ENCODE measurements around the gene TBC1D22A. TPM values are rescaled to one million over a fixed set of nuclear protein-coding genes. Genes with fewer than 3 reads are reported as not detected.

TBC1D22A gene
- total RNA-seq, 4 donors from 2014 or later: 15.6 to 21.7 (median 20.5) TPM

GRCh38 chr22:46969961-46970360, 207.5 kb downstream of the TBC1D22A start:
- no peak overlapping the region for H3K4me3 ChIP-seq
- no peaks in the 10 kb centered on the region for H3K9me3 ChIP-seq
- H3K27ac ChIP-seq: no peak overlapping the region
- no peak for TF ChIP-seq POLR2A (IDR thresholded peaks at IDR 0.05)
- TF ChIP-seq CTCF (IDR thresholded peaks at IDR 0.05): no peak
- intact Hi-C loops (cut with DNase I): no loop called here
- peaks cover 0 to 20% (median 3%) of the 10 kb centered on the region in 3 donors for H3K4me1 ChIP-seq
- WGBS, 2 donors: 80 to 85% methylated on average over 4 to 6 of the region's 6 CpGs
- peaks cover 0 to 11% (median 4%) of the 10 kb centered on the region in 3 donors for H3K36me3 ChIP-seq
- DNase-seq: no peak
- no peaks in the 10 kb centered on the region for H3K27me3 ChIP-seq

GRCh38 chr22:46970411-46971098, 208.1 kb downstream of the TBC1D22A start:
- Histone ChIP-seq H3K4me1 (peaks cover 0 to 20% (median 3%) of the 10 kb centered on the region in 3 donors), H3K4me3 (no peak overlapping the region), H3K27me3 (no peaks in the 10 kb centered on the region), H3K36me3 (peaks cover 0 to 17% (median 4%) of the 10 kb centered on the region in 3 donors), H3K27ac (peak overlapping the region in 3 of 4 donors; percentile 18 to 74 (median 74)), H3K9me3 (no peaks in the 10 kb centered on the region)
- WGBS, 2 donors: 77 to 84% methylated on average over 10 to 12 of the region's 13 CpGs
- TF ChIP-seq POLR2A (IDR thresholded peaks at IDR 0.05) (no peak), CTCF (IDR thresholded peaks at IDR 0.05) (no peak)
- DNase-seq: no peak
- intact Hi-C loops (cut with DNase I): no loop called here

GRCh38 chr22:46971099-46971763, 208.8 kb downstream of the TBC1D22A start:
- H3K27me3 ChIP-seq: no peaks in the 10 kb centered on the region
- peaks cover 0 to 20% (median 3%) of the 10 kb centered on the region in 3 donors for H3K4me1 ChIP-seq
- no peak for TF ChIP-seq CTCF (IDR thresholded peaks at IDR 0.05)
- TF ChIP-seq POLR2A (IDR thresholded peaks at IDR 0.05): no peak
- DNase-seq: no peak
- 63 to 79% methylated on average over 5 to 17 of the region's 17 CpGs for WGBS, 2 donors
- peaks cover 0 to 24% (median 4%) of the 10 kb centered on the region in 3 donors for H3K36me3 ChIP-seq
- intact Hi-C loops (cut with DNase I): no loop called here
- H3K4me3 ChIP-seq: no peak overlapping the region
- no peaks in the 10 kb centered on the region for H3K9me3 ChIP-seq
- H3K27ac ChIP-seq: peak overlapping the region; percentile 14 to 74 (median 58)

DNA sequence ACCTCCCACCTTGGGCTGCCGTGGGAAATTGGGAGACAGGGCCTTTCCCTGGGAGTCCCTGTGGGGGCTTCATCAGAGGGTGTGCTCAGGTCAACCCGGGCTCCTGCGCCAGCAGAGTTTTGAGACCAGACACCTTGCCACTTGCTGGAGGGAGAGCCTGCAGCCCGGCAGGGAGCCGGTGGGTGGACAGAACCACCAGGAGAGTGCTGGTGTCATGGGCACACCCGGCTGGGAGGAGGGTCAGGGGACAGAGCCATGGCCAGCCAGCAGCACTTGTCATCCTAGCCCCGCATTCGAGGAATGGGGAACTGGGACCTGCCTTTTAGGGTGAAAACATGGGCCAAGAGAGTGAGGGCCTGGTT, 209.3 kb downstream of the TBC1D22A start:
- 80 to 94% methylated on average over 1 to 5 of the region's 8 CpGs for WGBS, 2 donors
- H3K4me3 ChIP-seq: no peak overlapping the region
- H3K4me1 ChIP-seq: peaks cover 0 to 20% (median 3%) of the 10 kb centered on the region in 3 donors
- TF ChIP-seq CTCF (IDR thresholded peaks at IDR 0.05): no peak
- no peak for TF ChIP-seq POLR2A (IDR thresholded peaks at IDR 0.05)
- H3K36me3 ChIP-seq: peaks cover 0 to 29% (median 4%) of the 10 kb centered on the region in 3 donors
- H3K27ac ChIP-seq: peak overlapping the region; percentile 14 to 74 (median 58)
- DNase-seq: no peak
- intact Hi-C loops (cut with DNase I): no loop called here
- H3K9me3 ChIP-seq: no peaks in the 10 kb centered on the region
- no peaks in the 10 kb centered on the region for H3K27me3 ChIP-seq

GRCh38 chr22:46972256-46972655, 209.8 kb downstream of the TBC1D22A start:
- Histone ChIP-seq H3K4me3 (no peak overlapping the region), H3K27ac (no peak overlapping the region), H3K4me1 (peaks cover 0 to 20% (median 3%) of the 10 kb centered on the region in 3 donors), H3K36me3 (peaks cover 0 to 34% (median 4%) of the 10 kb centered on the region in 3 donors), H3K9me3 (no peaks in the 10 kb centered on the region), H3K27me3 (no peaks in the 10 kb centered on the region)
- 86 to 96% methylated on average over 5 to 14 of the region's 17 CpGs for WGBS, 2 donors
- no peak for TF ChIP-seq POLR2A (IDR thresholded peaks at IDR 0.05)
- no peak for TF ChIP-seq CTCF (IDR thresholded peaks at IDR 0.05)
- no peak for DNase-seq
- intact Hi-C loops (cut with DNase I): no loop called here
